ENCODE results near the gene ZCCHC12.

The ZCCHC12 gene

DNA sequence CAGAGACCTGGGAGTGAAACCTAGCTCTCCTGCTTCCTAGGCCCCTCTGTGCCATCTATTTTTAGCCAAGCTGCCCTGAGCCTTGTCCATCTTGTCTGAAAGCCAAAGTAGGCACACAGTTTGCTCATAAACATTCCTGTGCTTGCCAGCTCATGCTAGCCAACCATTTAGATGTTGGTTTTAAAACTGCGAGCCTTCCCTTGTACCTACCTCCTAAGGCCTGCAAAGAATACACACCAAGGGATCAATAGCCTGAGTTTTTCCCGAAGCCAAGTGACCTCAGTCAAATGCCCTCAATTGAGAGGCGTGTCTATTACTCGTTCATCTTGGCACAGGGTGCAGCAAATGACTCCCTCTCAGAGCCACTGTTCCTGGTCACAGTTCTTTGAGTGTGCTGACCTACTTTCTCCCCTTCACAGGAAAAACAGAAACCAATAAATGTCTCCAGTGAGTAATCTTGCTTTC is 48.5 kb downstream of the ZCCHC12 start:
- DNase-seq = no peak

All from NCI-H524 treated with DMSO at 0.1 percent for 48 hours (cell line).